Loucy (cell line): ENCODE measurements around the gene C1QL1.

Experiments used
- CTCF ChIP-seq: fragments of 200-600 bp; sonication (generic); conservative IDR thresholded peaks from 2 replicates; pipeline ENCODE4 v1.5.1; 2014; ENCODE audit warnings: mild to moderate bottlenecking, antibody characterized with exemption, low read length
- EZH2phosphoT487 ChIP-seq: fragments of 200-600 bp; IDR thresholded peaks from 2 replicates; pipeline ENCODE4 v1.6.1; 2018; ENCODE audit warnings: antibody characterized with exemption, mild to moderate bottlenecking, moderate library complexity, borderline replicate concordance

- TF ChIP-seq CTCF (no peak), EZH2phosphoT487 (no peak)
Observed at GRCh38 chr17:44931376-44931775, 36.7 kb downstream of the C1QL1 start.
